Endodermal cell (in vitro differentiated cells): ENCODE measurements around the gene DGLUCY. TPM values are rescaled to one million over a fixed set of nuclear protein-coding genes. Genes with fewer than 3 reads are reported as not detected.

Experiments used
- DNase-seq: peaks from one replicate; pipeline ENCODE4 v3.0.0-alpha.2; 2017
- H3K27ac ChIP-seq: 2 replicates; pipeline ENCODE4 v1.5.1; 2013; ENCODE audit warnings: mild to moderate bottlenecking, low read depth, low read length, moderate library complexity
- H3K27me3 ChIP-seq: 2 replicates; pipeline ENCODE4 v1.6.1; 2013; ENCODE audit warnings: mild to moderate bottlenecking, low read length, moderate library complexity; ENCODE audit not compliant: insufficient read depth, control insufficient read depth, poor library complexity, severe bottlenecking
- H3K36me3 ChIP-seq: 2 replicates; pipeline ENCODE4 v1.7.0; 2013; ENCODE audit warnings: mild to moderate bottlenecking, low read length, moderate library complexity; ENCODE audit not compliant: control insufficient read depth, insufficient read depth
- H3K4me1 ChIP-seq: one replicate; pipeline ENCODE4 v1.7.0; 2013; ENCODE audit warnings: low read length; ENCODE audit not compliant: control insufficient read depth, insufficient read depth
- H3K4me3 ChIP-seq: 2 replicates; pipeline ENCODE4 v1.5.1; 2013; ENCODE audit warnings: mild to moderate bottlenecking, low read length, moderate library complexity
- H3K9ac ChIP-seq: 2 replicates; pipeline ENCODE4 v1.6.1; 2013; ENCODE audit warnings: mild to moderate bottlenecking, low read length, moderate library complexity; ENCODE audit not compliant: poor library complexity, severe bottlenecking; ENCODE audit errors: extremely low read depth
- H3K9me3 ChIP-seq: 2 replicates; pipeline ENCODE4 v1.6.1; 2013; ENCODE audit warnings: mild to moderate bottlenecking, low read length, moderate library complexity; ENCODE audit not compliant: control insufficient read depth
- H3K27ac Mint-ChIP-seq: 2 replicates; pipeline ENCODE4 v1.8.0; 2020; ENCODE audit warnings: mixed read lengths
- H3K27me3 Mint-ChIP-seq: 2 replicates; pipeline ENCODE4 v1.8.0; 2021; ENCODE audit warnings: mild to moderate bottlenecking, mixed read lengths; ENCODE audit not compliant: insufficient read depth
- H3K36me3 Mint-ChIP-seq: 2 replicates; pipeline ENCODE4 v1.8.0; 2020; ENCODE audit warnings: low read depth, mixed read lengths
- H3K4me1 Mint-ChIP-seq: 2 replicates; pipeline ENCODE4 v1.8.0; 2020; ENCODE audit warnings: mixed read lengths
- H3K4me3 Mint-ChIP-seq: 2 replicates; pipeline ENCODE4 v1.8.0; 2020; ENCODE audit warnings: mild to moderate bottlenecking, moderate library complexity, mixed read lengths
- H3K9me3 Mint-ChIP-seq: 2 replicates; pipeline ENCODE4 v1.8.0; 2020; ENCODE audit warnings: mild to moderate bottlenecking, mixed read lengths
- CTCF ChIP-seq: fragments of 200-600 bp; sonication (generic); conservative IDR thresholded peaks from 2 replicates; pipeline ENCODE4 v1.5.0; 2021; ENCODE audit warnings: antibody characterized with exemption, mild to moderate bottlenecking
- WGBS, 2 experiments: methylation state at CpG; one replicate each; pipeline versions ENCODE4 v1.1.5 to v1.1.7; 2013; ENCODE audit warnings: missing lambda C conversion rate in 2 of 2, mixed read lengths in 1 of 2; ENCODE audit not compliant: insufficient coverage in 1 of 2, insufficient read length in 1 of 2; 5-methylcytosine and 5-hydroxymethylcytosine counted together
- total RNA-seq, 2 donors: library from RNA; stranded (reverse); fragmentation: NEBNext Ultra II Directional in 1 of 2; extraction: Animal tissue kit (Norgen Biotek cat#: 25700) in 1 of 2; gene quantifications; 2 replicates in 1 of 2; 3 replicates in 1 of 2; pipeline ENCODE4 v1.2.1, GENCODE V29; 2021

The DGLUCY gene
- total RNA-seq, 2 donors from 2014 or later, result 26.7 to 33.9 TPM

DNA sequence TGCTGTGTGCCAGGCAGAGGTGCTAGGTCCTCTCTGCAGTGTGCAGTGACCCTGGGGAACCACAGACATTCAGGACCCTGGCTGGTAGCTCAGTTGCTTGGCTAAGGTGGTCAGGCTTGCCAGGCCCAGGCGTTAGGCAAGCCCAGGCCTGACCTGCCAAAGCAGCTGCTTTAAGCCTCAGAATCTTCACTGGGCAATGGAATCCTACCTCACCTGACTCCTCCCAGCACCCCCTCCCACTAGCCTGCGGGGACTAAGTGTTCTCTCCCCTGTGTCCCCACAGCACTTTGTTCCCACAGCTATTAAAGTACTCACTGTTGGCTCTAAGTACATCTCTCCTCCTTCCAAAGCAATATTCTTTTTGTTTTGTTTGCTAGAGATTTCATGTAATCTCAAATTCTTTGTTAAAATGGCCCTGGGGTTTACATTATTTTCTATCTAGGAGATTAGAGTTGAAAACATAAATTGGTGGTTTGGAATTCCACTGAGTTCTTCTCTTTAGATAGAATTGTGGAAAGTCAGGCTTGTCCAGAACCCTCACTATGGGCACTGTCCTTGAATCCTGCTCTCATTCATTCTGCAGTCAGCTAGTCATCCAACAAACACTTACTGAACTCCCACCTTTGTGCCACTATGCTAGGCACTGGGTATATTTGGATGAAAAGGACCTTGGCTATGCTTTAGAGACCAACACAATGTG lies 44.4 kb downstream of the DGLUCY start:
- Histone ChIP-seq H3K9me3 (no peaks in the 10 kb centered on the region), H3K36me3 (peaks cover 6% of the 10 kb centered on the region), H3K27ac (no peak overlapping the region), H3K4me1 (no peaks in the 10 kb centered on the region), H3K27me3 (no peaks in the 10 kb centered on the region), H3K4me3 (no peak overlapping the region), H3K9ac (no peak overlapping the region)
- Mint-ChIP-seq H3K36me3 (peaks cover 26% of the 10 kb centered on the region), H3K4me3 (no peak overlapping the region), H3K4me1 (no peaks in the 10 kb centered on the region), H3K27ac (no peak overlapping the region), H3K27me3 (no peaks in the 10 kb centered on the region), H3K9me3 (no peaks in the 10 kb centered on the region)
- no peak for TF ChIP-seq CTCF
- WGBS, 2 experiments, result 72 to 94% methylated on average over 2 of the region's 2 CpGs
- no peak for DNase-seq

DNA sequence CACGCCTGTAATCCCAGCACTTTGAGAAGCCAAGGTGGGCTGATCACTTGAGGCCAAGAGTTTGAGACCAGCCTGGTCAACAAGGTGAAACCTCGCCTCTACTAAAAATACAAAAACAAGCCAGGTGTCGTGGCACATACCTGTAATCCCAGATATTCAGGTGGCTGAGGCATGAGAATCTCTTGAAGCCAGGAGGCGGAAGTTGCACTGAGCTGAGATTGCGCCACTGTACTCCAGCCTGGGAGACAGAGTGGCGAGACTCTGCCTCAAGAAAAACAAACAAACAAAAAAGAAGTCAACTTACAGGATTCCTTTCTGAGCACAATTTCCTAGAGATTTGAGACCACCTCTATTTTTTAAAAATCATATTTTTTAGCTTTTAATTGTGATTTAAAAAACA lies 45.3 kb downstream of the DGLUCY start:
- H3K9ac ChIP-seq, result no peak overlapping the region
- no peaks in the 10 kb centered on the region for H3K9me3 Mint-ChIP-seq

DNA sequence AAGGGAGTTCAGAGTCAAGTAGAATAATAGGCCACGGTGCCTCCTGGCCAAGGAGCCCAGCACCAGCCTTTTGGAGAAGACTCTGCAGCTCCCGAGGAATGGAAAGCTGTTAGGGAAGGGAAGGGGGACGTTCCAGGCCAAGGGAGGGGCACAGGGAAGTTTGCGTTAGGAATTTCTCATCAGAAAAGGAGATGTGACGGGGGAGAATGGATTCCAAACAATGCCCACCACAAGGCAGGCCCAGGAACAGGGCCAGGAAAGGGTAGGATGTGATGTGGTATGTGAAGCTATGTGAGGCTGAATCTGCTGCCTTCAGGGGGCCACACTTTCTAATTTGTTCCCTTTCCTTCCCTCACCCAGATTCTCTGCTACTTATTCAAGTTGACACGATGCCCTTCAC lies 46.0 kb downstream of the DGLUCY start:
- 87 to 93% methylated on average over 2 to 6 of the region's 6 CpGs for WGBS, 2 experiments
- TF ChIP-seq CTCF, result no peak
- Histone ChIP-seq H3K36me3 (peaks cover 6% of the 10 kb centered on the region), H3K4me1 (no peaks in the 10 kb centered on the region), H3K9ac (no peak overlapping the region), H3K27ac (no peak overlapping the region), H3K9me3 (no peaks in the 10 kb centered on the region), H3K4me3 (no peak overlapping the region), H3K27me3 (no peaks in the 10 kb centered on the region)
- Mint-ChIP-seq H3K9me3 (no peaks in the 10 kb centered on the region), H3K36me3 (peaks cover 34% of the 10 kb centered on the region), H3K4me3 (no peak overlapping the region), H3K27ac (no peak overlapping the region), H3K4me1 (no peaks in the 10 kb centered on the region), H3K27me3 (no peaks in the 10 kb centered on the region)
- no peak for DNase-seq

More for the DNA sequence above, 45.3 kb downstream of the DGLUCY start:
- WGBS, 2 experiments, result 94 to 95% methylated on average over 6 of the region's 6 CpGs
- Histone ChIP-seq H3K9me3 (no peaks in the 10 kb centered on the region), H3K27me3 (no peaks in the 10 kb centered on the region), H3K36me3 (peaks cover 6% of the 10 kb centered on the region), H3K27ac (no peak overlapping the region), H3K4me3 (no peak overlapping the region), H3K4me1 (no peaks in the 10 kb centered on the region)
- no peak for DNase-seq
- no peak for TF ChIP-seq CTCF
- H3K36me3 Mint-ChIP-seq, result peaks cover 30% of the 10 kb centered on the region
- no peaks in the 10 kb centered on the region for H3K4me1 Mint-ChIP-seq
- H3K27ac Mint-ChIP-seq, result no peak overlapping the region
- H3K4me3 Mint-ChIP-seq, result no peak overlapping the region
- no peaks in the 10 kb centered on the region for H3K27me3 Mint-ChIP-seq
